ENCODE results near the gene TP53I11. TPM values are rescaled to one million over a fixed set of nuclear protein-coding genes. Genes with fewer than 3 reads are reported as not detected.

Gene TP53I11
- polyA plus RNA-seq, 1 donor (not counting 4 experiments of a cell fraction or from before 2014, with no cell fraction given), result 21.4 TPM

DNA sequence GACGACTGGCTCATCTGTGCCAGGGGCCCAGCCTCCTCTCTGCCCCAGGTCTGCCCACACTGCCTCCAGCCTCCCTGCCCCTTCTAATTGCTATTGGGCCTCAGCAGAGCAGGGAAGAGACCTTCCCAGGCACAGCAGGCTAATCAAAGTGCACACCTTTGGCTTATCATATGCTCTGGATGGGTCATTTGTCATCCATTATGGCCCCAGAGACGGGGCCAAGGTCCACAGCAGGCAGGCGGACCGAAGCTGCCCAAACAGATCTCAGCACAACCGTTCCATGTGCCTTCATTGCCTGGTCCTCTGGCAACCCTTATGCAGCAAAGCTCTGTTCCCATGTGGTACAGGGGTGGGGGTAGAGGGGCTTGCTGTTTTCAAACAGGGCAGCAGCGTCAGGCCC is 66.6 kb downstream of the TP53I11 start:
- H3K9me3 ChIP-seq (ENCODE audit: control insufficient read depth, low read depth, low read length), result no peaks in the 10 kb centered on the region
- no peaks in the 10 kb centered on the region for H3K79me2 ChIP-seq (ENCODE audit: control insufficient read depth, insufficient read depth, low read length)
- H2AFZ ChIP-seq (ENCODE audit: control insufficient read depth, low read length), result no peak overlapping the region
- H3K4me3 ChIP-seq (ENCODE audit: control insufficient read depth in 2 of 3, extremely low read depth in 1 of 3, insufficient read depth in 2 of 3, low read depth in 1 of 3, low read length in 3 of 3), result no peak overlapping the region
- no peaks in the 10 kb centered on the region for H3K36me3 ChIP-seq (ENCODE audit: control insufficient read depth in 2 of 2, extremely low read depth in 1 of 2, insufficient read depth in 2 of 2, low read length in 2 of 2)
- no peak overlapping the region for H3K9ac ChIP-seq (ENCODE audit: control insufficient read depth, extremely low read depth, insufficient read depth, low read length)
- no peak overlapping the region for H3K27ac ChIP-seq (ENCODE audit: control insufficient read depth, insufficient read depth, low read length)
- H3K9me1 ChIP-seq (ENCODE audit: control insufficient read depth, extremely low read depth, insufficient read depth, low read length), result no peaks in the 10 kb centered on the region
- dilution Hi-C loops (cut with MboI; ENCODE audit: extremely low pct_ligation_motif_present, low sequenced_read_pairs), result loop anchor here (25.0 kb wide), 1 partner anchor 247 kb away; no protein-coding TSS in a partner anchor
- H3K4me1 ChIP-seq (ENCODE audit: control insufficient read depth, extremely low read depth, insufficient read depth, low read length), result no peaks in the 10 kb centered on the region
- H4K20me1 ChIP-seq (ENCODE audit: control insufficient read depth, extremely low read depth, insufficient read depth, low read length), result peaks cover 5% of the 10 kb centered on the region
- no peak for FAIRE-seq
- TF ChIP-seq, protein P1, sequence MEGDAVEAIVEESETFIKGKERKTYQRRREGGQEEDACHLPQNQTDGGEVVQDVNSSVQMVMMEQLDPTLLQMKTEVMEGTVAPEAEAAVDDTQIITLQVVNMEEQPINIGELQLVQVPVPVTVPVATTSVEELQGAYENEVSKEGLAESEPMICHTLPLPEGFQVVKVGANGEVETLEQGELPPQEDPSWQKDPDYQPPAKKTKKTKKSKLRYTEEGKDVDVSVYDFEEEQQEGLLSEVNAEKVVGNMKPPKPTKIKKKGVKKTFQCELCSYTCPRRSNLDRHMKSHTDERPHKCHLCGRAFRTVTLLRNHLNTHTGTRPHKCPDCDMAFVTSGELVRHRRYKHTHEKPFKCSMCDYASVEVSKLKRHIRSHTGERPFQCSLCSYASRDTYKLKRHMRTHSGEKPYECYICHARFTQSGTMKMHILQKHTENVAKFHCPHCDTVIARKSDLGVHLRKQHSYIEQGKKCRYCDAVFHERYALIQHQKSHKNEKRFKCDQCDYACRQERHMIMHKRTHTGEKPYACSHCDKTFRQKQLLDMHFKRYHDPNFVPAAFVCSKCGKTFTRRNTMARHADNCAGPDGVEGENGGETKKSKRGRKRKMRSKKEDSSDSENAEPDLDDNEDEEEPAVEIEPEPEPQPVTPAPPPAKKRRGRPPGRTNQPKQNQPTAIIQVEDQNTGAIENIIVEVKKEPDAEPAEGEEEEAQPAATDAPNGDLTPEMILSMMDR (optimal IDR thresholded peaks at IDR 0.05 in 1 of 3, IDR thresholded peaks at IDR 0.05 in 1 of 3, conservative IDR thresholded peaks at IDR 0.05 in 1 of 3; ENCODE audit: extremely low read depth in 1 of 3, insufficient read depth in 2 of 3, low read length in 3 of 3), result no peak
- no peak for TF ChIP-seq EZH2 (IDR thresholded peaks at IDR 0.05; ENCODE audit: low read length)
- H3K27me3 ChIP-seq (ENCODE audit: control insufficient read depth, extremely low read depth, insufficient read depth, low read length), result peaks cover 76% of the 10 kb centered on the region
- DNase-seq (ENCODE audit: low read depth, low spot score), result no peak
- H3K4me2 ChIP-seq (ENCODE audit: control insufficient read depth, extremely low read depth, insufficient read depth, low read depth, low read length), result no peak overlapping the region

DNA sequence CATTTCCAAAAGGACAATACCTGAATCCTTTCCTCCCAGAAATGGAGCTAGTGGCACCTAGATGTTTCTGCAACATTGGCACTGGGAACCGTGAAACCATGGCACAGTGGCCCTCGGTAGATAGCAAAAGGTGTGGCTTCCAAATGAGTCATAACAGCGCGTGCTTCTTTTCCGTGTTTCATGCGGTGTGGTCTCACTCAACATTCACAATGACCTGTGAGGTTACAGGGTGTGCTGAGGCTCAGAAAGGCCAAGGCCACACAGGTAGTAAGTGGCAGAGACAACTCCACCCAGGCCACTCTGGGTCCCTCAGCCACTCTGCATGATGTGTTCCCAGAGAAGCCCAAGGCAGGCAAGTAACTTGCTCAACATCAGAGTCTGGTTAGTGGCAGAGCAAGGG is 67.4 kb downstream of the TP53I11 start:
- no peak for FAIRE-seq
- DNase-seq (ENCODE audit: low read depth, low spot score), result no peak
- Histone ChIP-seq H3K4me2 (ENCODE audit: control insufficient read depth, extremely low read depth, insufficient read depth, low read depth, low read length) (no peak overlapping the region), H3K27me3 (ENCODE audit: control insufficient read depth, extremely low read depth, insufficient read depth, low read length) (peaks cover 79% of the 10 kb centered on the region), H3K4me1 (ENCODE audit: control insufficient read depth, extremely low read depth, insufficient read depth, low read length) (no peaks in the 10 kb centered on the region), H3K4me3 (ENCODE audit: control insufficient read depth in 2 of 3, extremely low read depth in 1 of 3, insufficient read depth in 2 of 3, low read depth in 1 of 3, low read length in 3 of 3) (no peak overlapping the region), H3K27ac (ENCODE audit: control insufficient read depth, insufficient read depth, low read length) (no peak overlapping the region), H3K9me3 (ENCODE audit: control insufficient read depth, low read depth, low read length) (no peaks in the 10 kb centered on the region), H4K20me1 (ENCODE audit: control insufficient read depth, extremely low read depth, insufficient read depth, low read length) (peaks cover 5% of the 10 kb centered on the region), H2AFZ (ENCODE audit: control insufficient read depth, low read length) (no peak overlapping the region), H3K9me1 (ENCODE audit: control insufficient read depth, extremely low read depth, insufficient read depth, low read length) (no peaks in the 10 kb centered on the region), H3K79me2 (ENCODE audit: control insufficient read depth, insufficient read depth, low read length) (no peaks in the 10 kb centered on the region), H3K36me3 (ENCODE audit: control insufficient read depth in 2 of 2, extremely low read depth in 1 of 2, insufficient read depth in 2 of 2, low read length in 2 of 2) (no peaks in the 10 kb centered on the region), H3K9ac (ENCODE audit: control insufficient read depth, extremely low read depth, insufficient read depth, low read length) (no peak overlapping the region)
- dilution Hi-C loops (cut with MboI; ENCODE audit: extremely low pct_ligation_motif_present, low sequenced_read_pairs), result loop anchor here (25.0 kb wide), 1 partner anchor 246 kb away; no protein-coding TSS in a partner anchor
- TF ChIP-seq, protein P1 (optimal IDR thresholded peaks at IDR 0.05 in 1 of 3, IDR thresholded peaks at IDR 0.05 in 1 of 3, conservative IDR thresholded peaks at IDR 0.05 in 1 of 3; ENCODE audit: extremely low read depth in 1 of 3, insufficient read depth in 2 of 3, low read length in 3 of 3), result no peak
- TF ChIP-seq EZH2 (IDR thresholded peaks at IDR 0.05; ENCODE audit: low read length), result no peak

Other genes with a start within 250 kb of the TP53I11 start
- not detected in 3 replicates for gene TSPAN18, start 223.9 kb downstream of the TP53I11 start, polyA plus RNA-seq
- gene PRDM11, start 195.8 kb upstream of the TP53I11 start, polyA plus RNA-seq, result 2.1 to 2.7 TPM (median 2.5 TPM) in 3 replicates

Measured in keratinocyte (primary cell).